Measurements from ENCODE around the gene ATOSA.

ATOSA gene

DNA sequence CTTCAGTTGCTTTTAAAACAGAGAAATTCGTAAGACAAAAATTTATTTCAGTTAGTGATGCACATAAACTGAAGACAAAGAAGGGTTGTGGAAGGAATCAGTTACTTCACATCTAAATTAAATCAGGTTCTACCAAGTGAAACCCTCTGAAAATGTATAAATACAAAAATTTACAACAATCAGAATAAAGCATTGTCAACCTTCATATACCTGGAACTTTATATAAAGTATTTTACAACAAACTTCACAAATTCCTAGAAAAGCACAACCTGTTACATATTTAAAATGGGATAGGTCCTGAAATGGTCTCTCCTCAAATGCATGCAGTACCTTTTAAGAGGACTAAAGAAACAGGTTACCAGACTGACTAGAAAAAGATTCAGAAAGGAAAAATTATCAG, 26.9 kb downstream of the ATOSA start:
- Mint-ChIP-seq H3K27ac (peak overlapping the region; percentile 48), H3K9me3 (no peaks in the 10 kb centered on the region), H3K4me1 (ENCODE audit: low read depth) (peaks cover 39% of the 10 kb centered on the region), H3K4me3 (peak overlapping the region; percentile 65), H3K27me3 (no peaks in the 10 kb centered on the region), H3K36me3 (ENCODE audit: low read depth) (peaks cover 29% of the 10 kb centered on the region)
- DNase-seq: no peak

DNA sequence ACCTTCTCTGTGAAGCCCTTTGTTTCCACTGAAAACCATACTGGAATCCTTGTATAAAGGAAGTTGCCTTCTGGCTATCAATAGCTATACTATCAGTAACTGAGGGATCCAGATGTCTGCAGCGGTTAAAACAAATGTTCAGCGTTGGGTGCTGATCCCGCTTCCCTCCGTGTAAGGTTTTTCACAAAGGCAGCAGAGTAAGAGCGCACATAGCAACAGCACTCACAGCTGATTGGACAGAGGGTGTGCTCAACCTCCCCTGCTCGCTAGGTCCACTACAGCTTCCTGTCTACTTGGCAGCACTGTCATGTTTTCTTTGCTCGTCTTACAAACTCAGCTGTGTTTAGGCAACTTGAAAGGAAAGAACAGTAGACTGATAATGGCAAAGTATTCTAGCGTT, 27.3 kb downstream of the ATOSA start:
- Mint-ChIP-seq H3K27ac (peak overlapping the region; percentile 48), H3K27me3 (no peaks in the 10 kb centered on the region), H3K4me3 (peak overlapping the region; percentile 65), H3K9me3 (no peaks in the 10 kb centered on the region), H3K36me3 (ENCODE audit: low read depth) (peaks cover 30% of the 10 kb centered on the region), H3K4me1 (ENCODE audit: low read depth) (peaks cover 38% of the 10 kb centered on the region)
- DNase-seq: peak; percentile 42

- no peak for DNase-seq
- H3K9me3 Mint-ChIP-seq: no peaks in the 10 kb centered on the region
- peaks cover 38% of the 10 kb centered on the region for H3K4me1 Mint-ChIP-seq (ENCODE audit: low read depth)
- H3K27me3 Mint-ChIP-seq: no peaks in the 10 kb centered on the region
- no peak overlapping the region for H3K4me3 Mint-ChIP-seq
- H3K36me3 Mint-ChIP-seq (ENCODE audit: low read depth): peaks cover 31% of the 10 kb centered on the region
- H3K27ac Mint-ChIP-seq: no peak overlapping the region
Measured at GRCh38 chr15:52651114-52651513, 28.1 kb downstream of the ATOSA start.

DNA sequence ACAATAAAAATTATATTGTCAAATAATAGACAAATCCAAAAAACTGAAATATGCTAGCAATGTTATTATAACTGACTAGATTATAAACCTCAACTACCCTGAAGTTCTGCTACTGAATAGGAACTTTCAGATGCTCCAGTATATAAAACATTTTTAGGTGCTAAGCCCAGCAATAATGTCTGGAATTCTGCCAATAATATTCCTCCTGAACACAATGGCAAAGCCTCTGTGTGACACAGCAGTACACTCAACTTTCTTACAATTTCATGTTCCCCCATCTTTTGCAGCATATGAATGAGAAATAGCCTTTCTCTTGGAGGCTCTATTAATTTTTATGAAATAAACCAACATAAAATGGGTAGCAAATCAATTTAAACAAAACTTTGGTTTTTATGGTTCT, 29.5 kb downstream of the ATOSA start:
- Mint-ChIP-seq H3K9me3 (no peaks in the 10 kb centered on the region), H3K27ac (no peak overlapping the region), H3K4me1 (ENCODE audit: low read depth) (peaks cover 28% of the 10 kb centered on the region), H3K36me3 (ENCODE audit: low read depth) (peaks cover 30% of the 10 kb centered on the region), H3K27me3 (no peaks in the 10 kb centered on the region), H3K4me3 (no peak overlapping the region)
- no peak for DNase-seq

DNA sequence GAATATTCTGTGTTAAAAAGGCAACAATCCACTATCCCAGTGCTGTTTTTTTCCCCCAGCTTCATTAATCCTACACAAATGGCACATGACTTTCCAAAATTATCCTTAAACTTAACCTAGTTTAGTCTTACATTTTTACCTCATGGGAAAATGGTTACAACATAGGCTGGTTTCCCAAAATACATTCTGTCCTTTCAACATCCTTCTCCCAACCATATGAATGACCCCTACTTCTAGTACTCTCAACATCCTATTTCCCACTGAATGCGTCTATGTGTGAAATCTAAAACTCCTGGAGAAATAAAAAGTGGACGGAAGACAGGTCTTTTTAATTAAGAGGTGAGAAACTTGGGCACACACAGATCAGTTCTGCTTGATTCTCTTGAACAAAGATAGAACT, 33.3 kb downstream of the ATOSA start:
- DNase-seq: no peak
- Mint-ChIP-seq H3K27ac (no peak overlapping the region), H3K9me3 (no peaks in the 10 kb centered on the region), H3K36me3 (ENCODE audit: low read depth) (peaks cover 24% of the 10 kb centered on the region), H3K4me1 (ENCODE audit: low read depth) (peaks cover 19% of the 10 kb centered on the region), H3K27me3 (no peaks in the 10 kb centered on the region), H3K4me3 (no peak overlapping the region)

DNA sequence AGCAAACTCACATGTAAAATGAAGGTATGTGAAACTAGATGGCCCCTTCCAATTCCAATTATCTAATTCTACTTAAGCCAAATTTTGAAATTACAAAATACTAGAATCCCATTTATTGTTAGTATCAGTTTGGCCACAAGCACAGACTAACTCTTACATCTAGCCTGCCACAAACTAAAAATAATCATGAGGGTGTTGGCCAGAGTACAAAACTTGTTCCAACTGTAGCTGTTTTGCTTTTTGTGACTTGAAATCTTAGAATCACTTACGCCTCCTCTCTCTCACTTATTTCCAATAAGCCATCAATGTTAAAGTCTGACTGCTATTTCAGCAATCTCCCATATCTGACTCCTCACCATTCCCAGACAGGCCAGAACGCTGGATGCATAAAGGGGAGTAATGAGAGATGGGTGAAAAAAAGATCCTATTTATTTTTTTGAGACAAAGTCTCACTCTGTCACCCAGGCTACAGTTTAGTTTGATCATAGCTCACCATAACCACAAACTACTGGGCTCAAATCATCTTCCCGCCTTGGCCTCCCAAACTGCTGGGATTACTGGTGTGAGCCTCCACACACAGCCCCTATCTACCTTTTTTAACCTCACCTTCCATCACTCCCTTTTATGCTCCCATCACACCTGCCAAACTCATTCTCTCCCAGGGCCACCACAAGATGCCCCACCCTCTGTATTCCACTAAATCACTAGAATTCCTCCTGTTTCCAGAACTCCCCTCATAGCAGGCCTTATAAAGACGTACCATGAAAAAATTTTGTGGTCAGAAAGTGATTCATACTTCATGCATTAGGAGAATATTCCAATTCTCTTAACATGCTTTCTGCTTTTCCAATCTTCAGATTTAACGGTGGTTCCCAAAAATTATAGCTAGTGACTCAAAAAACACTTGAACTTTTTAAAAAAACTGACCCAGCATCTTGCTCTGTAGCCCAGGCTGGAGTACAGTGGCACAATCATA, 36.5 kb downstream of the ATOSA start:
- no peak for DNase-seq

GRCh38 chr15:52636459-52636858, 42.7 kb downstream of the ATOSA start:
- Mint-ChIP-seq H3K27me3 (no peaks in the 10 kb centered on the region), H3K9me3 (no peaks in the 10 kb centered on the region), H3K4me3 (no peak overlapping the region), H3K36me3 (ENCODE audit: low read depth) (peaks cover 28% of the 10 kb centered on the region), H3K27ac (no peak overlapping the region), H3K4me1 (ENCODE audit: low read depth) (peaks cover 7% of the 10 kb centered on the region)
- DNase-seq: no peak

More for the DNA sequence above, 36.5 kb downstream of the ATOSA start:
- H3K27me3 Mint-ChIP-seq: no peaks in the 10 kb centered on the region
- H3K36me3 Mint-ChIP-seq (ENCODE audit: low read depth): peaks cover 29% of the 10 kb centered on the region
- H3K4me1 Mint-ChIP-seq (ENCODE audit: low read depth): peaks cover 16% of the 10 kb centered on the region
- no peak overlapping the region for H3K4me3 Mint-ChIP-seq
- no peak overlapping the region for H3K27ac Mint-ChIP-seq
- no peaks in the 10 kb centered on the region for H3K9me3 Mint-ChIP-seq

DNA sequence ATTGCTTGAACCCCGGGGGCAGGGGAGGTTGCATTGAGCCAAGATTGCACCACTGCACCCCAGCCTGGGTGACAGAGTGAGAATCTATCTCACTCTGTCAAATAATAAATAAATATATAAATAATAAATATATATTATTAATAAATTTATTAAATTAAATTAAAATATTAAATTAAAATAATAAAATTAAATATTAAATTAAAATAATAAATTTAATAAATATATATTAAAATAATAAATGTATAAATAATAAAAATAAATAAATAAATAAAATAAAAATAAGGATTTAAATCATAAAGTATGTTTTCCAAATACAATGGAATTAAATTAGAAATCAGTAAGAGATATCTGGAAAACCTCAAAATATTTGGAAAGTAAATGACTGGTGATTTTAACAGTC, 43.3 kb downstream of the ATOSA start:
- peaks cover 28% of the 10 kb centered on the region for H3K36me3 Mint-ChIP-seq (ENCODE audit: low read depth)
- DNase-seq: no peak
- peaks cover 4% of the 10 kb centered on the region for H3K4me1 Mint-ChIP-seq (ENCODE audit: low read depth)
- no peaks in the 10 kb centered on the region for H3K9me3 Mint-ChIP-seq
- no peaks in the 10 kb centered on the region for H3K27me3 Mint-ChIP-seq
- no peak overlapping the region for H3K4me3 Mint-ChIP-seq
- no peak overlapping the region for H3K27ac Mint-ChIP-seq
